K562 (cell line): ENCODE results near the gene GGACT.

ENCODE experiments used
- BCLAF1 ChIP-seq, 2 experiments: fragments of 450-650 bp in 1 of 2; IDR thresholded peaks; 2 replicates each; pipeline ENCODE4 v1.6.1; 2011 to 2017; ENCODE audit warnings: low read depth in 2 of 2, antibody characterized with exemption in 1 of 2, borderline replicate concordance in 1 of 2, low read length in 1 of 2, mild to moderate bottlenecking in 1 of 2, mixed read lengths in 1 of 2; ENCODE audit not compliant: control insufficient read depth in 1 of 2
- ETV6 ChIP-seq, 3 experiments: fragments of 150-350 bp in 1 of 3; sonication (generic) in 1 of 3; formaldehyde crosslinking in 1 of 3; IDR thresholded peaks; 2 replicates each; pipeline versions ENCODE4 v1.6.1 to v1.8.0; 2014 to 2022; ENCODE audit warnings: borderline replicate concordance in 2 of 3, low read depth in 2 of 3, antibody characterized with exemption in 1 of 3, low read length in 1 of 3, mild to moderate bottlenecking in 1 of 3, missing genetic modification reagents in 1 of 3
- GABPA ChIP-seq: fragments of 200-800 bp; sonication (Bioruptor generic); conservative IDR thresholded peaks from 2 replicates; pipeline ENCODE4 v1.6.1; 2016; ENCODE audit warnings: low read depth, missing genetic modification characterization, missing compliant biosample characterization
- HDGF ChIP-seq: fragments of 450-650 bp; IDR thresholded peaks from 2 replicates; pipeline ENCODE4 v1.6.1; 2016
- MTA1 ChIP-seq: fragments of 450-650 bp; IDR thresholded peaks from 2 replicates; pipeline ENCODE4 v1.6.1; 2017; ENCODE audit warnings: borderline replicate concordance
- PATZ1 ChIP-seq: fragments of 250-450 bp; sonication (Bioruptor Pico); IDR thresholded peaks from 2 replicates; pipeline ENCODE4 v1.5.0; 2020; ENCODE audit warnings: mild to moderate bottlenecking, borderline replicate concordance
- SAP30 ChIP-seq: fragments of 200-600 bp; sonication (generic); IDR thresholded peaks from 2 replicates; pipeline ENCODE4 v1.6.1; 2012; ENCODE audit warnings: borderline replicate concordance, low read depth, mild to moderate bottlenecking, moderate library complexity, low read length, control low read depth, inconsistent platforms; ENCODE audit not compliant: insufficient read depth, poor library complexity, severe bottlenecking
- SMAD1 ChIP-seq: fragments of 150-350 bp; IDR thresholded peaks from 2 replicates; pipeline ENCODE4 v1.6.1; 2014; ENCODE audit warnings: low read length, low read depth; ENCODE audit not compliant: partially characterized antibody
- STAT5A ChIP-seq: IDR thresholded peaks from 2 replicates; pipeline ENCODE4 v1.6.1; 2012; ENCODE audit warnings: low read length, inconsistent platforms, borderline replicate concordance
- ZFP1 ChIP-seq: fragments of 450-650 bp; formaldehyde crosslinking; IDR thresholded peaks from 2 replicates; pipeline ENCODE4 v1.4.0; 2020; ENCODE audit warnings: mild to moderate bottlenecking, mixed read lengths
- ZNF589 ChIP-seq: fragments of 200-800 bp; sonication (Bioruptor generic); IDR thresholded peaks from 2 replicates; pipeline ENCODE4 v1.6.1; 2016; ENCODE audit warnings: low read depth, missing genetic modification characterization, missing compliant biosample characterization
- TF ChIP-seq, protein P1 (sequence below), 2 experiments: fragments of 450-650 bp; formaldehyde crosslinking in 1 of 2; IDR thresholded peaks; 2 replicates each; pipeline versions ENCODE4 v1.4.0 to v1.6.1; 2014 to 2020; ENCODE audit warnings: mild to moderate bottlenecking in 2 of 2, borderline replicate concordance in 1 of 2, low read depth in 1 of 2
- TF ChIP-seq, protein P2 (sequence below): sonication (generic); formaldehyde crosslinking; IDR thresholded peaks from 2 replicates; pipeline ENCODE4 v1.8.1; 2023; ENCODE audit warnings: mild to moderate bottlenecking, missing genetic modification reagents, moderate library complexity
- TF ChIP-seq, protein P3 (sequence below), 3 experiments: IDR thresholded peaks in 2 of 3; conservative IDR thresholded peaks in 1 of 3; 2 replicates each; pipeline ENCODE4 v1.5.1; 2011 to 2012; ENCODE audit warnings: low read length in 3 of 3, mild to moderate bottlenecking in 3 of 3, control low read depth in 2 of 3, improper control_type of control experiment in 1 of 3, inconsistent platforms in 1 of 3, low read depth in 1 of 3, mixed read lengths in 1 of 3, moderate library complexity in 1 of 3; ENCODE audit not compliant: insufficient read depth in 2 of 3

DNA sequence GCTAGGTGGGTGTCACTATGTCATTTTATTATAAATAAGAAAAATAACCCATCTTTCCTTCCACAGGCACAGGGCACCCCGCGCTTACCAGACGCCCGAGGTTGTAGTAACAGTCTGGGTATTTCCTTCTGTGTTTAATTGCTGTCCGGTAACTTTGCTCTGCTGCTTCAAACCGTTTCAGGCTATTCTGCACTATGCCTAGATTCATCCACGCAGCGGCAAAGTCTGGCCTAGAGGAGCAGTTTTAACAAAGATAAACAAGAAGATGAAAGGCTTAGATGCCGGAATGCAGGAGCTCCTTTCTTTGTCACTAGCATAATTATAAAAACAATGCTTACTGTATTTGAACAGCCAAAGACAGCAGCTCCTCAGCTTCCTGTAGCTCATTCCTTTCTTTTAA, 36.9 kb upstream of the GGACT start:
- TF ChIP-seq, protein P1, sequence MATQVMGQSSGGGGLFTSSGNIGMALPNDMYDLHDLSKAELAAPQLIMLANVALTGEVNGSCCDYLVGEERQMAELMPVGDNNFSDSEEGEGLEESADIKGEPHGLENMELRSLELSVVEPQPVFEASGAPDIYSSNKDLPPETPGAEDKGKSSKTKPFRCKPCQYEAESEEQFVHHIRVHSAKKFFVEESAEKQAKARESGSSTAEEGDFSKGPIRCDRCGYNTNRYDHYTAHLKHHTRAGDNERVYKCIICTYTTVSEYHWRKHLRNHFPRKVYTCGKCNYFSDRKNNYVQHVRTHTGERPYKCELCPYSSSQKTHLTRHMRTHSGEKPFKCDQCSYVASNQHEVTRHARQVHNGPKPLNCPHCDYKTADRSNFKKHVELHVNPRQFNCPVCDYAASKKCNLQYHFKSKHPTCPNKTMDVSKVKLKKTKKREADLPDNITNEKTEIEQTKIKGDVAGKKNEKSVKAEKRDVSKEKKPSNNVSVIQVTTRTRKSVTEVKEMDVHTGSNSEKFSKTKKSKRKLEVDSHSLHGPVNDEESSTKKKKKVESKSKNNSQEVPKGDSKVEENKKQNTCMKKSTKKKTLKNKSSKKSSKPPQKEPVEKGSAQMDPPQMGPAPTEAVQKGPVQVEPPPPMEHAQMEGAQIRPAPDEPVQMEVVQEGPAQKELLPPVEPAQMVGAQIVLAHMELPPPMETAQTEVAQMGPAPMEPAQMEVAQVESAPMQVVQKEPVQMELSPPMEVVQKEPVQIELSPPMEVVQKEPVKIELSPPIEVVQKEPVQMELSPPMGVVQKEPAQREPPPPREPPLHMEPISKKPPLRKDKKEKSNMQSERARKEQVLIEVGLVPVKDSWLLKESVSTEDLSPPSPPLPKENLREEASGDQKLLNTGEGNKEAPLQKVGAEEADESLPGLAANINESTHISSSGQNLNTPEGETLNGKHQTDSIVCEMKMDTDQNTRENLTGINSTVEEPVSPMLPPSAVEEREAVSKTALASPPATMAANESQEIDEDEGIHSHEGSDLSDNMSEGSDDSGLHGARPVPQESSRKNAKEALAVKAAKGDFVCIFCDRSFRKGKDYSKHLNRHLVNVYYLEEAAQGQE (IDR thresholded peaks at IDR 0.05; ENCODE audit: borderline replicate concordance) = no peak
- TF ChIP-seq, protein P1 (CRISPR knock-in tag; IDR thresholded peaks at IDR 0.05; ENCODE audit: low read depth) = no peak
- TF ChIP-seq, protein P2, sequence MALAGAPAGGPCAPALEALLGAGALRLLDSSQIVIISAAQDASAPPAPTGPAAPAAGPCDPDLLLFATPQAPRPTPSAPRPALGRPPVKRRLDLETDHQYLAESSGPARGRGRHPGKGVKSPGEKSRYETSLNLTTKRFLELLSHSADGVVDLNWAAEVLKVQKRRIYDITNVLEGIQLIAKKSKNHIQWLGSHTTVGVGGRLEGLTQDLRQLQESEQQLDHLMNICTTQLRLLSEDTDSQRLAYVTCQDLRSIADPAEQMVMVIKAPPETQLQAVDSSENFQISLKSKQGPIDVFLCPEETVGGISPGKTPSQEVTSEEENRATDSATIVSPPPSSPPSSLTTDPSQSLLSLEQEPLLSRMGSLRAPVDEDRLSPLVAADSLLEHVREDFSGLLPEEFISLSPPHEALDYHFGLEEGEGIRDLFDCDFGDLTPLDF (CRISPR knock-in tag) = no peak
- TF ChIP-seq, protein P3, sequence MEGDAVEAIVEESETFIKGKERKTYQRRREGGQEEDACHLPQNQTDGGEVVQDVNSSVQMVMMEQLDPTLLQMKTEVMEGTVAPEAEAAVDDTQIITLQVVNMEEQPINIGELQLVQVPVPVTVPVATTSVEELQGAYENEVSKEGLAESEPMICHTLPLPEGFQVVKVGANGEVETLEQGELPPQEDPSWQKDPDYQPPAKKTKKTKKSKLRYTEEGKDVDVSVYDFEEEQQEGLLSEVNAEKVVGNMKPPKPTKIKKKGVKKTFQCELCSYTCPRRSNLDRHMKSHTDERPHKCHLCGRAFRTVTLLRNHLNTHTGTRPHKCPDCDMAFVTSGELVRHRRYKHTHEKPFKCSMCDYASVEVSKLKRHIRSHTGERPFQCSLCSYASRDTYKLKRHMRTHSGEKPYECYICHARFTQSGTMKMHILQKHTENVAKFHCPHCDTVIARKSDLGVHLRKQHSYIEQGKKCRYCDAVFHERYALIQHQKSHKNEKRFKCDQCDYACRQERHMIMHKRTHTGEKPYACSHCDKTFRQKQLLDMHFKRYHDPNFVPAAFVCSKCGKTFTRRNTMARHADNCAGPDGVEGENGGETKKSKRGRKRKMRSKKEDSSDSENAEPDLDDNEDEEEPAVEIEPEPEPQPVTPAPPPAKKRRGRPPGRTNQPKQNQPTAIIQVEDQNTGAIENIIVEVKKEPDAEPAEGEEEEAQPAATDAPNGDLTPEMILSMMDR (IDR thresholded peaks at IDR 0.05 in 2 of 3, conservative IDR thresholded peaks at IDR 0.05 in 1 of 3; ENCODE audit: insufficient read depth in 2 of 3, low read depth in 1 of 3, low read length in 3 of 3) = no peak
- TF ChIP-seq BCLAF1 (IDR thresholded peaks at IDR 0.05; ENCODE audit: borderline replicate concordance in 1 of 2, control insufficient read depth in 1 of 2, low read depth in 2 of 2, low read length in 1 of 2) (no peak), SAP30 (no peak), STAT5A (no peak), PATZ1 (CRISPR knock-in tag) (no peak), SMAD1 (no peak), ZNF589 (CRISPR knock-in tag) (no peak), MTA1 (no peak), ETV6 (IDR thresholded peaks at IDR 0.05; ENCODE audit: borderline replicate concordance in 1 of 2, low read depth in 2 of 2, low read length in 1 of 2) (no peak), ETV6 (CRISPR knock-in tag; IDR thresholded peaks at IDR 0.05; ENCODE audit: borderline replicate concordance) (no peak), HDGF (no peak), ZFP1 (no peak), GABPA (tag) (no peak)
